GM12878 (cell line): ENCODE measurements around the gene SCRN3. TPM values are rescaled to one million over a fixed set of nuclear protein-coding genes. Genes with fewer than 3 reads are reported as not detected.

ENCODE experiments used
- ATAC-seq: fragments of 200-7000 bp; cut with Tn5 transposase; 3 replicates; pipeline ENCODE4 v1.9.1; 2020; ENCODE audit warnings: mild to moderate bottlenecking, moderate library complexity
- BruUV-seq: library from RNA; stranded (reverse); fragments of 400-500 nt; replicated peaks from 2 replicates; lab custom pipeline; 2021; lab: Mats Ljungman, UMichigan
- CTCF ChIA-PET: fragments of 300-600 bp; sonication (Branson Sonifier 250); formaldehyde crosslinking; extraction: SDS; loops from one replicate; lab custom pipeline; 2021; ENCODE audit warnings: inconsistent platforms; lab: Yijun Ruan, JAX
- POLR2A ChIA-PET: fragments of 350-600 bp; formaldehyde crosslinking; extraction: SDS; loops from one replicate; lab custom pipeline; 2021; ENCODE audit warnings: inconsistent platforms; lab: Charles Lee
- RAD21 ChIA-PET: fragments of 300-600 bp; sonication (Branson Sonifier 250); formaldehyde crosslinking; loops from one replicate; lab custom pipeline; 2023; ENCODE audit warnings: antibody characterized with exemption; ENCODE audit not compliant: unreplicated experiment; lab: Charles Lee
- SMC1A ChIA-PET: fragments of 300-600 bp; sonication (Branson Sonifier 250); formaldehyde crosslinking; loops from one replicate; lab custom pipeline; 2023; ENCODE audit not compliant: unreplicated experiment, uncharacterized antibody; lab: Charles Lee
- DNase-seq: peaks from one replicate; pipeline ENCODE4 v3.0.0-alpha.2; 2011; ENCODE audit warnings: low read depth, low spot score
- FAIRE-seq: peaks from 3 replicates; lab custom pipeline; 2011; peaks lifted over from hg19 to GRCh38; lab: Jason Lieb, UNC
- H2AFZ ChIP-seq: 2 replicates; pipeline ENCODE4 v1.6.0; 2011; ENCODE audit warnings: low read depth, low read length, control low read depth; ENCODE audit not compliant: control insufficient read depth
- H3K27ac ChIP-seq: 2 replicates; pipeline ENCODE4 v1.5.1; 2011; ENCODE audit warnings: control low read depth; ENCODE audit not compliant: control insufficient read depth, insufficient read depth
- H3K27me3 ChIP-seq, 2 experiments: replicated peaks in 1 of 2; 2 replicates each; pipeline versions ENCODE4 v1.6.0 to v1.6.1; 2011; ENCODE audit warnings: low read length in 1 of 2; ENCODE audit not compliant: control insufficient read depth in 2 of 2, insufficient read depth in 2 of 2
- H3K36me3 ChIP-seq, 2 experiments: 2 replicates each; pipeline ENCODE4 v1.5.1; 2011; ENCODE audit warnings: low read length in 1 of 2; ENCODE audit not compliant: control insufficient read depth in 2 of 2, insufficient read depth in 2 of 2
- H3K4me1 ChIP-seq: 2 replicates; pipeline ENCODE4 v1.6.1; 2011; ENCODE audit warnings: mild to moderate bottlenecking, low read length, moderate library complexity, mixed read lengths; ENCODE audit not compliant: control insufficient read depth, insufficient read depth
- H3K4me2 ChIP-seq: 2 replicates; pipeline ENCODE4 v1.6.0; 2011; ENCODE audit warnings: control low read depth; ENCODE audit not compliant: control insufficient read depth, insufficient read depth
- H3K4me3 ChIP-seq: fragments of 200-600 bp; sonication (generic); 2 replicates; pipeline ENCODE4 v1.5.1; 2016
- H3K79me2 ChIP-seq: 2 replicates; pipeline ENCODE4 v1.6.0; 2011; ENCODE audit warnings: low read length; ENCODE audit not compliant: control insufficient read depth, insufficient read depth
- H3K9ac ChIP-seq: 2 replicates; pipeline ENCODE4 v1.8.0; 2011; ENCODE audit warnings: low read length, control low read depth, mixed read lengths; ENCODE audit not compliant: control insufficient read depth, insufficient read depth
- H3K9me3 ChIP-seq: replicated peaks from 3 replicates; pipeline ENCODE4 v1.5.1; 2011; ENCODE audit warnings: mild to moderate bottlenecking, low read length; ENCODE audit not compliant: control insufficient read depth, insufficient read depth
- H4K20me1 ChIP-seq: 2 replicates; pipeline ENCODE4 v1.6.0; 2011; ENCODE audit not compliant: control insufficient read depth, insufficient read depth
- CUX1 ChIP-seq: IDR thresholded peaks from 2 replicates; pipeline ENCODE4 v1.6.1; 2012; ENCODE audit warnings: improper control_type of control experiment, low read depth, low read length; ENCODE audit not compliant: insufficient replicate concordance
- JUND ChIP-seq: IDR thresholded peaks from 2 replicates; pipeline ENCODE4 v1.6.1; 2012; ENCODE audit warnings: low read depth, mild to moderate bottlenecking, low read length, improper control_type of control experiment, moderate library complexity
- MTA2 ChIP-seq: fragments of 450-650 bp; IDR thresholded peaks from 2 replicates; pipeline ENCODE4 v1.6.1; 2016; ENCODE audit warnings: low read depth, mild to moderate bottlenecking, moderate library complexity
- RBBP5 ChIP-seq: fragments of 200-600 bp; sonication (generic); conservative IDR thresholded peaks from 2 replicates; pipeline ENCODE4 v1.6.1; 2016
- REST ChIP-seq: IDR thresholded peaks from 2 replicates; pipeline ENCODE4 v1.6.1; 2012; ENCODE audit warnings: mild to moderate bottlenecking, low read depth, low read length
- in situ Hi-C: fragments of 300-500 bp; cut with MboI; formaldehyde crosslinking; loops from 9 replicates; pipeline ENCODE4 v1.14.3; 2018; ENCODE audit warnings: mixed read lengths
- intact Hi-C: fragments of 100-400 bp; cut with micrococcal nuclease; formaldehyde crosslinking; loops from one replicate; pipeline ENCODE4 v1.14.2; 2022; ENCODE audit not compliant: unreplicated experiment
- polyA plus RNA-seq, 11 experiments: library from polyadenylated mRNA; depleted of rRNA in 4 of 11; unstranded in 6 of 11; stranded (reverse) in 5 of 11; fragments of >200 nt; fragmentation: Nextera tagmentation in 4 of 11; fragmentation: Illumina TruSeq in 1 of 11; extraction: Ambion mirVana in 4 of 11; extraction: Trizol in 1 of 11; gene quantifications; 1 replicate in 1 of 11; 2 replicates in 10 of 11; pipeline versions ENCODE4 v1.2.1 to v1.2.3, GENCODE V29; 2011 to 2016; ENCODE audit warnings: inconsistent platforms in 2 of 11, missing spikeins in 2 of 11, low read depth in 1 of 11
- total RNA-seq, 4 experiments: library from RNA; depleted of rRNA in 3 of 4; stranded (reverse); fragments of >200 nt in 3 of 4; fragmentation: Illumina TruSeq in 1 of 4; extraction: Trizol in 1 of 4; gene quantifications; 2 replicates each; pipeline versions ENCODE4 v1.2.1 to v1.2.3, GENCODE V29; 2013 to 2021

The SCRN3 gene
- total and polyA plus RNA-seq, 10 of the 15 experiments (the other 5 are each of a cell fraction or from before 2014, with no cell fraction given), result 5.7 to 16.0 (median 13.0) TPM

GRCh38 chr2:174431902-174432301 is 36.4 kb downstream of the SCRN3 start (continued):
- no peak for TF ChIP-seq CUX1
- no peak for TF ChIP-seq RBBP5
- no peak for TF ChIP-seq MTA2
- TF ChIP-seq JUND, result no peak
- TF ChIP-seq, all 136 proteins: peak for 0

GRCh38 chr2:174436351-174436750 is 40.8 kb downstream of the SCRN3 start:
- no peak for FAIRE-seq
- POLR2A ChIA-PET, result no interaction called here

More at GRCh38 chr2:174436351-174436750, 40.8 kb downstream of the SCRN3 start:
- DNase-seq, result no peak
- no peaks in the 10 kb centered on the region for H3K36me3 ChIP-seq
- H3K27me3 ChIP-seq, result no peaks in the 10 kb centered on the region
- no peak overlapping the region for H2AFZ ChIP-seq
- H3K27ac ChIP-seq, result no peak overlapping the region
- intact Hi-C loops, result no loop called here
- SMC1A ChIA-PET, result no interaction called here
- no TSS peak for BruUV-seq
- no peaks in the 10 kb centered on the region for H3K4me1 ChIP-seq
- no peaks in the 10 kb centered on the region for H3K9me3 ChIP-seq
- no peak overlapping the region for H3K4me2 ChIP-seq
- no peak for TF ChIP-seq REST
- TF ChIP-seq, all 136 proteins: peak for 0
- Histone ChIP-seq H3K4me3 (no peak overlapping the region), H3K79me2 (no peaks in the 10 kb centered on the region), H4K20me1 (no peaks in the 10 kb centered on the region), H3K9ac (no peak overlapping the region)
- ChIA-PET RAD21 (no interaction called here), CTCF (interaction anchor here (0.5 to 0.7 kb wide), 2 partner anchors 429 to 762 kb away, joined by 3 read pairs; no protein-coding TSS in a partner anchor)
- in situ Hi-C loops, result no loop called here
- no peak for ATAC-seq
